Skin epidermis (tissue), 12 donors: ENCODE measurements around the gene GNAL.
"Not testable (repeated sequence)": the region's sequence is repeated elsewhere in the genome, so short reads cannot be mapped to it uniquely, and the experiment has no call there.

ENCODE experiments used
- H3K27ac ChIP-seq, 21 experiments: fragments of 200-600 bp; sonication (generic) in 11 of 21; one replicate each; pipeline ENCODE4 v1.5.0; 2020; ENCODE audit warnings: mild to moderate bottlenecking in 3 of 21, inconsistent platforms in 2 of 21, moderate library complexity in 2 of 21
- H3K4me3 ChIP-seq, 7 experiments: fragments of 200-600 bp; sonication (generic) in 2 of 7; one replicate each; pipeline ENCODE4 v1.5.0; 2020; ENCODE audit warnings: inconsistent platforms in 2 of 7, mild to moderate bottlenecking in 2 of 7, moderate library complexity in 1 of 7

The GNAL gene

DNA sequence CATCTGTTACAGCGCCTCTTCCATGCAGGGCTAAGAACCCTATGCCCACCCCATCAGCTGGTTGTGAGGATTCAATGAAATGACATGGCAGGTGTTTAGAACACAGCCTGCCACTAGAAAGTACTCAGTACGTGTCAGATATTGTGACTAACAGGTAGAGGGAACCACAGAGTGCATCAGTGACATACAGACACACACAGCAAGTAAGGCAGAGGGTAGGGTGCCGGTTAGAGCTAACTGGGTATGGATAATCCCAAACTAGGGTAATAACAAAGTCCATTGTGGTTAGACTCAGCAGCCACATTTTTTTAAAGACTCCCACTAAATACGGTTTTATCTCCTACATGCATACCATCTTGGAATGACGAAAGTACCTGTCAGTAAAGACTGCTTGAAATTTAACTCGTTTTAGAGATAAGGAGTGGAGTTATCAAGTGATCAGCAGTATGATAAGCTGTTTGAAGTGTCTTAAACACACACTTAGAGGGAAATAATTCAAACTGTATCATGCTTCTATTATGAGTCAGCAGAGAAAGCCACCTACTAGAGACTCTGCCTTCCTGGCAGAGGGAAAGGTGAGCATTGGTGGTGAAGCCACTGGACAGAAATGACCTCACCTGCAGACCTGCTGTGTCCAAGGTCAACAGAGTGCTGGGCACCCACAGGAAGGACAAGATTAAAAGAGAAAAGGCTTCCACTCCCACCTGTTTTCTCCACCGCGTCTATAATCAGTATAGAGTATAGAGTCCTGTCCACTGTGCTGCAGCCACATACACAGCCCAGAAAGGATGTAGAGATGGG, 198.5 kb downstream of the GNAL start:
- no peak overlapping the region for H3K27ac ChIP-seq
- no peak overlapping the region for H3K4me3 ChIP-seq

DNA sequence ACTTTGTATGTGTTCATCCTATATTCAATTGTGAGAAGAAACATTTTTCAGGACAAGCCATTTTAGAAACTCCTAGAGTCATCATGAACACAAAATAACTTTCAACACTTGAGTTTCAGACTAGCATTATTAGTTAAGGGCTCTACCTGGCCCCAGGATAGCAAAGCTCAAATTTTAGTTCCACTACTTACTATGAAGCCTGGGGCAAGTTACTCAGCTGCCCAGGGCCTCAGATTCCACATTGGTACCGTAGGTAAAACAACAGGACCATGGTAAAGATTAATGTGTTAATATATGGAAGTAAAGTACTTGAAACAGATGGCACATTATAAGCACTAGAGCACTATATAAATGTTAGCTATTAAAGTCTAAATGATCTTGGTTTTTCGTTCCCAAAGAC, 199.7 kb downstream of the GNAL start:
- H3K27ac ChIP-seq, result no peak overlapping the region
- H3K4me3 ChIP-seq, result no peak overlapping the region

DNA sequence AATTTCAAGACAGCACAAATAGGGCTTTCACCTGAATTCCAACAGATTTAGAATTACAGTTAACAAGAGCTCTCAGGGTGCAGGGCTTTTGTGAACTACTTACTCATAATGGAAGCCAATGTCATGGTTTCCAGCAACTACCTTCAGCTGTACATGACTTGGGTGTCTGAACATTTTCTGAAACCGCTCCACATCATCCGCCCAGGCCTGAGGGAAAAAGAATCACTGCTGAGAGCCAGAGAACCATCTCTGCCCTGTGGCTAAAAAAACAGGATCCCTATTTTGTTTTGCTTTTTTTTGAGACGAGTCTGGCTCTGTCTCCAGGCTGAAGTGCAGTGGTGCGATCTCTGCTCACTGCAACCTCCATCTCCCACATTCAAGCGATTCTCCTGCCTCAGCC, 200.2 kb downstream of the GNAL start:
- Histone ChIP-seq H3K4me3 (no peak overlapping the region), H3K27ac (no peak overlapping the region)

DNA sequence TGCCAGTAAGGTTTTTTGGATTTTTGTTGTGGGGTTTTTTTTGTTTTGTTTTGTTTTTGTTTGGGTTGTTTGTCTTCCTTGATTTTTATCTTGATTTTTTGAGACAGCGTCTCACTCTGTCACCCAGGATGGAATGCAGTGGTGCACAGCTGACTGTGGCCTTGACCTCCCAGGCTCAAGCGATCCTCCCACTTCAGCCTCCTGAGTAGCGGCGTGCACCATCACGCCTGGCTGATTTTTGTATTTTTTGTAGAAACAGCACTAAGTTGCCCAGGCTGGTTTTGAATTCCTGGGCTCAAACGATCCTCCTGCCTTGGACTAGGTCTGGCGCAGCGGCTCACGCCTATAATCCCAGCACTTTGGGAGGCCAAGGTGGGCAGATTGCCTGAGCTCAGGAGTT, 202.7 kb downstream of the GNAL start:
- Histone ChIP-seq H3K4me3 (no peak overlapping the region), H3K27ac (no peak overlapping the region)

DNA sequence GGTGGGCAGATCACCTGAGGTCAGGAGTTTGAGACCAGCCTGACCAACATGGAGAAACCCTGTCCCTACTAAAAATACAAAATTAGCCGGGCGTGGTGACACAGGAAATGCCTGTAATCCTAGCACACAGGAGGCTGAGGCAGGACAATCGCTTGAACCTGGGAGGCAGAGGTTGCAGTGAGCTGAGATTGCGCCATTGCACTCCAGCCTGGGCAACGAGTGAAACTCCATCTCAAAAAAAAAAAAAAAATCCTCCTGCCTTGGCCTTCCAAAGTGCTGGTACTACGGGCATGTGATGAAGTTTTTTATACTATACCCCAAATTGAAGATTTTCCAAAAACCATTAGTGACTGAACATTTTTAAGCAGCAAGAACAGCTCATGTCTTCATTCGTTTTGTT, 203.4 kb downstream of the GNAL start:
- not testable (repeated sequence) for H3K27ac ChIP-seq, H3K4me3 ChIP-seq

DNA sequence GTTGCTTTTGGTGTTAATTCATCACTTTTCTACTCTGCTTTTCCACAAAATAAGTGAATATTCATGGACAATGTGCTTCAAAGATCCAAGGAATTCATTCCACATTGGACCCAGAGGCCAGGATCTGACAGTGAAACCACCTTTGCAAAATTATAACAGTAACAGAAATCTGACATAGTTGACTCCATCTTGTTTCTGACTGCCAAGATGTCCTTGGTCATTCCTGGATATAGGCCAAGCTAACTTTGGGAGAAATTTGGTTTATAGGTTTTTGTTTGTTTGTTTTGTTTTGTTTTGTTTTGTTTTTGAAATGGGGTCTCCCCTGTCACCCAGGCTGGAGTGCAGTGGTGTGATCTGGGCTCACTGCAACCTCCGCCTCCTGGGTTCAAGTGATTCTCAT, 208.7 kb downstream of the GNAL start:
- no peak overlapping the region for H3K4me3 ChIP-seq
- no peak overlapping the region for H3K27ac ChIP-seq

DNA sequence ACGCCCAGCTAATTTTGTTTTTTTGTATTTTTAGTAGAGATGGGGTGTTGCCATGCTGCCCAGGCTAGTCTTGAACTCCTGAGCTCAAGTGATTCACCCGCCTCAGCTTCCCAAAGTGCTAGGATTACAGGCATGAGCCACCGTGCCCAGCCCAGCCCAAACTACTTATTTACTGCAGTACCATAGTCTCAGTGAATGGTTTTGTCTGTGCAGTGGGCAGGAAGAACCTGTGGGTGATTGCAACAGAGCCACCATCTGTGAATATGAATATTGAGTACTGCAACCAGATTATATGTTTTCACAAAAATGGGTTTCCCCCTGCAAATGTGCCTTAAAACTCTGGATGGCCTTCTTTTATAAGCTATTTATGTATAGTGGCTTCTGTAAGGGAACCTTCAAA, 210.0 kb downstream of the GNAL start:
- Histone ChIP-seq H3K27ac (no peak overlapping the region), H3K4me3 (no peak overlapping the region)

DNA sequence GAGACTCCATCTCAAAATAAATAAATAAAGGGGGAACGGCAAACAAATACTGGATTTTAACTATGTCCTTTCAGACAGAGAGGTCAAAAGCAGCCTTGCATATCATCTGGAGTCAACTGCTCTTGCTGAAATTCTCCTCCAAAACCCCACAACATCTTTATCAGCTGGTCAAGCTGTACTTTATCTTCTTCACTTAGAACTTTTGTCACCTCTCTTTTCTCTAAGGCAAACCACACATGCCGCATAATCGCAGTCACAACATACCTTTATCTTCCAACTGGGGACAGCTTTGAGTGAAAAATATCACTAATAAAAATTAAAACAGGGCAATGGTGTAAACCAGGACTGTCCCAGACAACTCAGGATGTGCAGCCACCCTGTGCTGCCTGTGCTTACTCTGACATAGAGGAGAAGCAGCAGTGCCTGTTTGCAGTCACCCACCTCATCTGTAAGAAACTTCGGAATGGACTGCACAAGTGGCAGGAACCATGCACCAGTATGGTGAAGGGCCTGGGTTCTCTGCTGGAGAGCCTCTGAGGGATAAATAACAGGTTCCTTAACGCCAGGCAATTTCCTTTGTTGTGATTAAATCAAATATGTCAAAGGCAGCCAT, 212.9 kb downstream of the GNAL start:
- Histone ChIP-seq H3K4me3 (no peak overlapping the region), H3K27ac (no peak overlapping the region)

DNA sequence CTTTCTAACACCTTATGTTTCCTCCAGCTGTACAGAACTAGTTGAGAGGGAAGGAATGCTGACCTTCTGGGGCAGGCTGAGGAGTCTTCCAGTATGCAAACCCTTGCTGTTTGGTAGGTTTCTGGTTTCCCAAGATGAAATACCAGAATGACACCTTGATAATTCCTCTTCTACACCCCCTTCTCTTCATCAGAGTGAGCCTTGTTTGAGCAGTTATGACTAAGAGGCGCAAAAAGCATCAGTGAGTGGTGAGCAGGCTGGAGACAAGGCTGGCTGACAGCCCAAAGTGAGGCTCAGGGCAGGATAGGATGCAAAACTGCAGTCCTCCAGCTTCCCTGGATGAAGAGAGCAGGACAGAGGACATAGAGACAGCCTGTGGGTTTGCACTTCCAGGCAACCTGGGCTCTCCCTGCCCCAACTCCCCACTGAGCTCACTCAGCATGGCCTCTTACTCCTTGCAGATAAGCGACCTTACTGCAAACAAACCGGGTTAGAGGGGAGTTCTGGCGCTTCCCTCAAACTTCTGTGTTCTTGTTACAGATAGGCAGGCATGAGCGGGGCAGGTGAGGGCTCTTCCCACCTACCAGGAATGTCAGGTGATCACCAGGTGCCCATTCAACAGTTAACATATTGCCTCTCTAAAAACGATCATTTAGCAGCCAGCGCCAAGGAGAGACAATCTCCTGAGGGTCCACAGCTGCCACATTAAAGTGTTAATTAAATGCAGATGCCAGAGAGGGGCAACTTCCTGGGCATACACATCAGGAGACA, 213.6 kb downstream of the GNAL start:
- H3K4me3 ChIP-seq, result no peak overlapping the region
- H3K27ac ChIP-seq, result no peak overlapping the region

DNA sequence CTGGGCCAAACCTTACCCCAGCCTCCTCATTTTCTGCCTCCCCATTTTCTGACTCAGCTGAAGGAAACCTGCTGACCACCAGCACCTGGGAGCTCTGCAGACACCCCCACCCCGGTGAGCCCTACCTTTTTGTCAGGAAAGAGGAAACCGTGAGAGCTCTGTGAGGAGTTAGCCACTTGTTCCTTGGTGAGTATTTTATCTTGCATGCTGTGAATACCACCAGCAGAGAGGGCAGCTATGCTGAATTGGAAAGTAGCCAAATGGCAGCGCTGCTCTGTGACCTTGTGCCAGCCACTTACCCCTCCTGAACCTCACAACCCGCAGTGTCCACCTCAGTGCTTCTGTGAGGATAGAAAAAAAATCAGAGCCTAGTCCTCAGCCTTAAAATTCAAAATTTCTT, 216.5 kb downstream of the GNAL start:
- no peak overlapping the region for H3K27ac ChIP-seq
- H3K4me3 ChIP-seq, result no peak overlapping the region

DNA sequence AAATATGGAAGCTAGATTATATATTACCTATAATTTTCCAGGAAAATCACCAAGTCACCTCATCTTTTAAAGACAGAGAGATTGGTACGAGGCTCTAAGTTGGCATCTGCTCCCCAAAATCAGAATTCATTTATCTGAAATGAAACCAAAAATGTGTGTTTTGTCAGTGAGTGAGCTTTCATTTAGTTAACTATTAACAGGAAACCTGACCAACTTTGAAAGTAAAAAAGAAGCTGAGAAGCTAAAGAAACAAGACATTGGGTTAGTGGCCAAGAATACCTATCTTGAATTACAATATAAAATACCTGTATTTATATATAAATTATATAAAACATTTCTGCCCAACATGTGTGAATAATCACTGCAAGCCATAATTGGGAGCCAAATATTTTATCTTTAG, 217.1 kb downstream of the GNAL start:
- Histone ChIP-seq H3K4me3 (no peak overlapping the region), H3K27ac (no peak overlapping the region)

DNA sequence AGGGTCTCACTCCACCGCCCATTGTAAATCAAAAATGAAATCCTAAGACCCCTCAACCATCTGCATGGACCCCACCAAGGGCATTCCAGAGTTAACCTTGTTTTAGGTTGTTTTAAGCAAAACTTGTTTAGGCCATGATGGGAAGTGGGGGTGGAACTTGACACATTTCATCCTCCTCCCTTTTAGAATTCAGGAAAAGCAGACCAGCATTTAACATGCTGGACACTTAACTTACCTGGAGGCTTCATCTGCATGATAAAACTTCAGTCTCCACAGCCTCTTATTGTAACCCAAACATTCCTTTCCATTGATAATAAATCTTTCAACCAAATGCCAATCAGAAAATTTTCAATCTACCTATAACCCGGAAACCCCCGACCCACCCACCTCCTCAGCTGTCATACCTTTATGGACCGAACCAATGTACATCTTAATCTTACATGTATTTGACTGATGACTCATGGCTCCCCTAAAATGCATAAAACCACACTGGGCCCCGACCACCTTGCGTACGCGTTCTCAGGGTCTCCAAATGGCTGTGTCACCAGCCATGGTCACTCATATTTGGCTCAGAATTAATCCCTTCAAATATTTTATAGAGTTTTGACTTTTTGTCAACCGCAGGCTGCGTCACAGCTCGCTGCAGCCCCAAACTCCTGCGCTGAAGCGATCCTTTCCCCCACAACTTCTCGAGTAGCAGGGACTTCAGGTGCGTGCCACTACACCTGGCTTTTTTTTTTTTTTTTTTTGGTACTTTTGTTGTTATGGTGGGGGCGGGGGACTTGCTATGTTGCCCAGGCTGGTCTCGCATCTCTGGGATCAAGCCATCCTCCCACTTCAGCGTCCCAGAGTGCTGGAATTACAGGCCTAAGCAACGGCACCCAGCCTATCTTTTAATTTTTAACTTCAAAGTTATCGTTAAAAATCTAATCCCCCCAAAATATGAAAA, 218.1 kb downstream of the GNAL start:
- Histone ChIP-seq H3K27ac (peak overlapping the region in 16 of 21 experiments; percentile 93 to 100 (median 99)), H3K4me3 (peak overlapping the region; percentile 58 to 89 (median 78))

DNA sequence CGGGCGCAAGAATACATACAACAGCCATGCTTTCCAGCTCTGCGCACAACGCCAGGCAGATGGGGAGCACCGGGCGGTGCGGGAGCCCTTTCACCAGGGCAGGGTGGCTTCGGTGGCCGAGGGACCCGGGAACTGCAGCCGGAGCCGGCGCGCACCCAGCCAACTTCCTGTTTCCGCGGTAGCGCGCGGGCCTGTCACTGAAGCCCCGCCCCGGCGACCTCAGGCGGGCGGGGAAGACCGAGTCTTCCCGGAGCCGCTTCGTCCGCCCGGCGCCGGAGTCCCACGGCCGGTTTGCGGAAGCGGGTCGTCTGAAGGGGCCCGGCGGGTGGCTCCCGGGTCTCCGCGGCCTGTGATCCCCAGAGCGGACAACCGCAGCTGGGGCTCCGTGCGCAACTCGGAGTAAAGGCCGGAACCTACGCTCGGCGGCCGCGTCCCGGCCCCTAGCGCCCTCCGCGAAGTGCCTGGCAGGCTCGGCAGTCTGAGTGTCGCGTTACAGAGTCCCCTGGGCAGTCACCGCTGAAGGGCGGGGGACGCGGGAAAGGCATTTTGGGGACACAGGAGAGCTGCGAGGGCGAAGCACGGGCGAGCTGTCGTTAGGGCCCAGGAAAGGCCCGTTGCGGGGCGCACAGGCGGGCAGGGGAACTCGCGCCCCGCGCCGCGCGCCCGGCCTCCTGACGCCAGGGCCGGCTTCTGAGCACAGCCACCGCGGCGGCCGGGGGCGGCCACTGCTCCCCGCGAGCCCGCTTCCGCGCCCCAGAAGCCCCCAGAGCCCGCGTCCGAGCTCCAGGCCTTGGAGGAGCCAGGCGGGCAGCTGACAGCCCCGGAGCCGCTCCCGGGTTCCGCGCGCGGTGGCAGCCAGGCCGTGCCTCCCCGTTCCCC, 219.4 kb downstream of the GNAL start, which contains the start of gene MPPE1:
Gene MPPE1 (minus strand): TSS at position 136 of the 879 bp plus-strand sequence. CDS start 11,053 bp downstream, outside the sequence.
- H3K27ac ChIP-seq, result peak within 1 kb of the TSS; percentile 93 to 100 (median 99)
- peak within 1 kb of the TSS; percentile 58 to 89 (median 78) for H3K4me3 ChIP-seq

DNA sequence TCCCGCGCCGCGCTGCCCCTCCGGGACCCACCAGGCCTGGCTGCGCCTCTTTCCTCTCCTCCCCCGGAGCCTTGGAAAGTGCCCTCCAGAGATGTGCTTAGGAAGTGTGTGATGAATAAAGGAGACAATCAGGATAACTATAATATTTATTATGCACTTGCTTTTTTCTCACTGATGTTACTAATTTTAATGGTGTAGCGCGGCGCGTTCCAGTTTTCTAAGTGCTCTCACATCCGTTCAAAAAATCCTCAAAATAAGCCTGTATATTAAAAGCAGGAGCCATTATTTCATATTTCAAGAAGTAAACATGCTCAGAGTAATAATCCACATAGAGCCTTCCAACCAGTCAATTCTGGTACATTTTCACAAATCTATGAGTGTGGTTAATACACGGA, 220.0 kb downstream of the GNAL start:
- H3K27ac ChIP-seq, result peak overlapping the region; percentile 93 to 100 (median 99)
- peak overlapping the region; percentile 58 to 89 (median 78) for H3K4me3 ChIP-seq

DNA sequence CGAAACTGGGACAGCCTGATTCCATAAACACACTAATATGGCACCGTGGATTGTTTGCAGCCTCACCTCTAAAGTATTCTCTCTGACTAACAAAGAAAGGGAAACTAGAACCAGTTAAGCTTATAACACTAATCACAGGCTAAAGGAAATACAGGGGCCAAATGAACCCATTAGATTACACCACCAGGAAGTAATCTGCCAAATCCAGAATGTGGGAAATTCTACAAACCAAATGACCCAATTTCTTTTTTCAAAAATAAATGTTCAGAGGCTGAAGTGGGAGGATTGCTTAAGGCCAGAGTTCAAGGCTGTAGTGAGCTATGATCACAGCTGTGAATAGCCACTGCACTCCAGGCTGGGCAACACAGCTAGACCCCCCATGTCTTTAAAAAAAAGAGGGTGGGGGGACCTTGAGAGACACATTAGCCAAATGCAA, 220.5 kb downstream of the GNAL start:
- Histone ChIP-seq H3K27ac (peak overlapping the region in 19 of 21 experiments; percentile 54 to 100 (median 99)), H3K4me3 (peak overlapping the region in 5 of 7 experiments; percentile 58 to 89 (median 84))

DNA sequence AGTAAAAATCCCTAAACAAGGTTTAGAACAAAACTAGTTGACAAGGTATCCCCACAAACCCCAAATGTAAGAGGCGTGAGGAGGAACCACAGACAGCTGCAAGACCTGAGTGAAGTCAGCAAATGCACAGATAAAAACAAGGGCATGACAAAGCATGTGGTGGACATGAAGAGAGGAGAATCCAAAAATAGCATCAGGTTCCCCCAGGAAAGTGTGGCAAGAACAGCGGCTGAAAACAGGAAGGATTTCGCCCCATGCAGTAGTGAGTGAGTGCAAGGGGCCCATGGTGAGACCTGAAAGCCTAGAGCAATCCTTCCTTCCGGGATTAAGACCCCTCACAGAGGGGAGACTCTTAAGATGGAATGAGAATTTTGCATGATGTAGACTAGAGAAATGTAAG, 227.8 kb downstream of the GNAL start:
- H3K27ac ChIP-seq, result not testable (repeated sequence)

DNA sequence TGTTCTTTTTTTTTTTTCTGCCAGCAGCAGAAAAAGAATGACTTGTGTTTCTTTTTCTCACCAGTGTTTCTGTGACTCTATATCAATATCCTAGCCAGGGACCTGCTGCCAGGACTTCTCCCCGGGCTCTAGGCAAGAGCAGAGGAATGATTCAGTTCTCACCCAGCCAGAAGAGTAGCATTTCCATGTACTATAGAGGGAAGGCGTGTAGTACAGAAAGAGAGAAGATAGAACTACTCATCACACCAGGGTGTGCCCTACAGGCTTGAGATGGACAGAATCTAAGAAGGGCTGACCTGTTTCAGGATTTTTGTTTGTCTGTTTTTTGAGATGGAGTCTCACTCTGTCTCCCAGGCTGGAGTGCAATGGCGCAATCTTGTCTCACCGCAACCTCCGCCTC, 230.5 kb downstream of the GNAL start:
- H3K27ac ChIP-seq, result peak overlapping the region in 6 of 21 experiments; percentile 11 to 65 (median 52)
- H3K4me3 ChIP-seq, result not testable (repeated sequence)

More for the DNA sequence above, 227.8 kb downstream of the GNAL start:
- not testable (repeated sequence) for H3K4me3 ChIP-seq

DNA sequence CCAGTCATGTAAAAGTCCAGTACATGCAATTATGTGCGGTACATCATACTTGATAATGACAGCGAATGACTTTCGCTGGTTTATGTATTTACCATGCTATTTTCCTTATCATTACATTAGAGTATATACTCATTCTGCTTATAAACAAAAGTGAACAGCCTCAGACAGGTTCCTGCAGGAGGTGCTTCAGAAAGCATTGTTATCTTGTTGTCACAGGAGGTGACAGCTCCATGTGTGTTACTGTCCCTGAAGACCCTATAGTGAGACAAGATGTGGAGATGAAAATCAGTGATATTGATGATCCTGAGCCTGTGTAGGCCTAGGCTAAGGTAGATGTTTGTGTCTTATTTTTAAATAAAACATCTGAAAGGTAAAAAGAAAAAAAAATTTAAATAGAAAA, 234.4 kb downstream of the GNAL start:
- Histone ChIP-seq H3K4me3 (no peak overlapping the region), H3K27ac (no peak overlapping the region)
